ENCODE measurements around the gene PXDN.

GRCh38 chr2:1636791-1637415 is 107.4 kb downstream of the PXDN start:
- TF ChIP-seq ZFP3 (CRISPR knock-in tag; IDR thresholded peaks at IDR 0.05) (no peak), SNAI2 (CRISPR knock-in tag; IDR thresholded peaks at IDR 0.05) (no peak), ZFP30 (CRISPR knock-in tag; IDR thresholded peaks at IDR 0.05) (no peak), ZC3H10 (CRISPR knock-in tag; IDR thresholded peaks at IDR 0.05) (no peak), TCF4 (CRISPR knock-in tag; IDR thresholded peaks at IDR 0.05; ENCODE audit: borderline replicate concordance) (no peak), ZNF70 (CRISPR knock-in tag; IDR thresholded peaks at IDR 0.05) (no peak), TOX (CRISPR knock-in tag; IDR thresholded peaks at IDR 0.05; ENCODE audit: borderline replicate concordance) (no peak), ZNF8 (CRISPR knock-in tag; IDR thresholded peaks at IDR 0.05) (no peak), RARB (CRISPR knock-in tag; IDR thresholded peaks at IDR 0.05) (no peak)
- TF ChIP-seq, protein P1, sequence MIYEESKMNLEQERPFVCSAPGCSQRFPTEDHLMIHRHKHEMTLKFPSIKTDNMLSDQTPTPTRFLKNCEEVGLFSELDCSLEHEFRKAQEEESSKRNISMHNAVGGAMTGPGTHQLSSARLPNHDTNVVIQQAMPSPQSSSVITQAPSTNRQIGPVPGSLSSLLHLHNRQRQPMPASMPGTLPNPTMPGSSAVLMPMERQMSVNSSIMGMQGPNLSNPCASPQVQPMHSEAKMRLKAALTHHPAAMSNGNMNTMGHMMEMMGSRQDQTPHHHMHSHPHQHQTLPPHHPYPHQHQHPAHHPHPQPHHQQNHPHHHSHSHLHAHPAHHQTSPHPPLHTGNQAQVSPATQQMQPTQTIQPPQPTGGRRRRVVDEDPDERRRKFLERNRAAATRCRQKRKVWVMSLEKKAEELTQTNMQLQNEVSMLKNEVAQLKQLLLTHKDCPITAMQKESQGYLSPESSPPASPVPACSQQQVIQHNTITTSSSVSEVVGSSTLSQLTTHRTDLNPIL (CRISPR knock-in tag; IDR thresholded peaks at IDR 0.05; ENCODE audit: low read depth), result no peak
- TF ChIP-seq, protein P2, sequence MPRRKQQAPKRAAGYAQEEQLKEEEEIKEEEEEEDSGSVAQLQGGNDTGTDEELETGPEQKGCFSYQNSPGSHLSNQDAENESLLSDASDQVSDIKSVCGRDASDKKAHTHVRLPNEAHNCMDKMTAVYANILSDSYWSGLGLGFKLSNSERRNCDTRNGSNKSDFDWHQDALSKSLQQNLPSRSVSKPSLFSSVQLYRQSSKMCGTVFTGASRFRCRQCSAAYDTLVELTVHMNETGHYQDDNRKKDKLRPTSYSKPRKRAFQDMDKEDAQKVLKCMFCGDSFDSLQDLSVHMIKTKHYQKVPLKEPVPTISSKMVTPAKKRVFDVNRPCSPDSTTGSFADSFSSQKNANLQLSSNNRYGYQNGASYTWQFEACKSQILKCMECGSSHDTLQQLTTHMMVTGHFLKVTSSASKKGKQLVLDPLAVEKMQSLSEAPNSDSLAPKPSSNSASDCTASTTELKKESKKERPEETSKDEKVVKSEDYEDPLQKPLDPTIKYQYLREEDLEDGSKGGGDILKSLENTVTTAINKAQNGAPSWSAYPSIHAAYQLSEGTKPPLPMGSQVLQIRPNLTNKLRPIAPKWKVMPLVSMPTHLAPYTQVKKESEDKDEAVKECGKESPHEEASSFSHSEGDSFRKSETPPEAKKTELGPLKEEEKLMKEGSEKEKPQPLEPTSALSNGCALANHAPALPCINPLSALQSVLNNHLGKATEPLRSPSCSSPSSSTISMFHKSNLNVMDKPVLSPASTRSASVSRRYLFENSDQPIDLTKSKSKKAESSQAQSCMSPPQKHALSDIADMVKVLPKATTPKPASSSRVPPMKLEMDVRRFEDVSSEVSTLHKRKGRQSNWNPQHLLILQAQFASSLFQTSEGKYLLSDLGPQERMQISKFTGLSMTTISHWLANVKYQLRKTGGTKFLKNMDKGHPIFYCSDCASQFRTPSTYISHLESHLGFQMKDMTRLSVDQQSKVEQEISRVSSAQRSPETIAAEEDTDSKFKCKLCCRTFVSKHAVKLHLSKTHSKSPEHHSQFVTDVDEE (CRISPR knock-in tag; IDR thresholded peaks at IDR 0.05), result no peak
- TF ChIP-seq, protein P3, sequence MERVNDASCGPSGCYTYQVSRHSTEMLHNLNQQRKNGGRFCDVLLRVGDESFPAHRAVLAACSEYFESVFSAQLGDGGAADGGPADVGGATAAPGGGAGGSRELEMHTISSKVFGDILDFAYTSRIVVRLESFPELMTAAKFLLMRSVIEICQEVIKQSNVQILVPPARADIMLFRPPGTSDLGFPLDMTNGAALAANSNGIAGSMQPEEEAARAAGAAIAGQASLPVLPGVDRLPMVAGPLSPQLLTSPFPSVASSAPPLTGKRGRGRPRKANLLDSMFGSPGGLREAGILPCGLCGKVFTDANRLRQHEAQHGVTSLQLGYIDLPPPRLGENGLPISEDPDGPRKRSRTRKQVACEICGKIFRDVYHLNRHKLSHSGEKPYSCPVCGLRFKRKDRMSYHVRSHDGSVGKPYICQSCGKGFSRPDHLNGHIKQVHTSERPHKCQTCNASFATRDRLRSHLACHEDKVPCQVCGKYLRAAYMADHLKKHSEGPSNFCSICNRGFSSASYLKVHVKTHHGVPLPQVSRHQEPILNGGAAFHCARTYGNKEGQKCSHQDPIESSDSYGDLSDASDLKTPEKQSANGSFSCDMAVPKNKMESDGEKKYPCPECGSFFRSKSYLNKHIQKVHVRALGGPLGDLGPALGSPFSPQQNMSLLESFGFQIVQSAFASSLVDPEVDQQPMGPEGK (CRISPR knock-in tag; IDR thresholded peaks at IDR 0.05; ENCODE audit: borderline replicate concordance), result no peak
